Suprapubic skin (tissue), 4 donors: ENCODE results near the gene OR52K2. TPM values are rescaled to one million over a fixed set of nuclear protein-coding genes. Genes with fewer than 3 reads are reported as not detected.

ENCODE experiments used
- DNase-seq, 2 donors: peaks; one replicate each; pipeline ENCODE4 v3.0.0-alpha.2; 2019; ENCODE audit warnings: low spot score in 2 of 2
- H3K27ac ChIP-seq: fragments of 200-600 bp; sonication (generic); one replicate; pipeline ENCODE4 v1.5.1; 2019
- H3K27me3 ChIP-seq: fragments of 200-600 bp; sonication (generic); one replicate; pipeline ENCODE4 v1.5.1; 2019
- H3K36me3 ChIP-seq: fragments of 200-600 bp; sonication (generic); one replicate; pipeline ENCODE4 v1.5.1; 2019
- H3K4me1 ChIP-seq: fragments of 200-600 bp; sonication (generic); one replicate; pipeline ENCODE4 v1.5.1; 2019
- H3K4me3 ChIP-seq: fragments of 200-600 bp; sonication (generic); one replicate; pipeline ENCODE4 v1.5.1; 2019; ENCODE audit warnings: mild to moderate bottlenecking
- H3K9me3 ChIP-seq: fragments of 200-600 bp; sonication (generic); one replicate; pipeline ENCODE4 v1.5.1; 2019
- EP300 ChIP-seq: sonication (generic); formaldehyde crosslinking; IDR thresholded peaks from one replicate; pipeline ENCODE4 v1.6.1; 2017; ENCODE audit warnings: antibody characterized with exemption
- POLR2A ChIP-seq, 2 donors: fragments of 450-650 bp; IDR thresholded peaks; one replicate each; pipeline ENCODE4 v1.6.1; 2017; ENCODE audit warnings: antibody characterized with exemption in 2 of 2, mild to moderate bottlenecking in 2 of 2, moderate library complexity in 2 of 2
- POLR2AphosphoS5 ChIP-seq, 3 donors: sonication (generic); formaldehyde crosslinking; IDR thresholded peaks; one replicate each; pipeline ENCODE4 v1.6.1; 2017; ENCODE audit warnings: antibody characterized with exemption in 3 of 3
- WGBS: methylation state at CpG from one replicate; pipeline ENCODE4 v1.1.5; 2018; 5-methylcytosine and 5-hydroxymethylcytosine counted together
- total RNA-seq, 4 donors: library from RNA; depleted of rRNA; stranded (reverse); fragments of >200 nt; gene quantifications; one replicate each; pipeline ENCODE4 v1.1.0, GENCODE V29; 2016
- TF ChIP-seq, protein P1 (sequence below), 2 donors: fragments of 200-600 bp in 1 of 2; fragments of 450-650 bp in 1 of 2; sonication (generic) in 1 of 2; IDR thresholded peaks; one replicate each; pipeline ENCODE4 v1.5.1; 2016 to 2019; ENCODE audit warnings: antibody characterized with exemption in 2 of 2, mild to moderate bottlenecking in 1 of 2, moderate library complexity in 1 of 2

The OR52K2 gene
- total RNA-seq, 4 donors from 2014 or later, result not detected

- H3K27ac ChIP-seq, result no peak overlapping the region
- DNase-seq, result no peak
- TF ChIP-seq, protein P1, sequence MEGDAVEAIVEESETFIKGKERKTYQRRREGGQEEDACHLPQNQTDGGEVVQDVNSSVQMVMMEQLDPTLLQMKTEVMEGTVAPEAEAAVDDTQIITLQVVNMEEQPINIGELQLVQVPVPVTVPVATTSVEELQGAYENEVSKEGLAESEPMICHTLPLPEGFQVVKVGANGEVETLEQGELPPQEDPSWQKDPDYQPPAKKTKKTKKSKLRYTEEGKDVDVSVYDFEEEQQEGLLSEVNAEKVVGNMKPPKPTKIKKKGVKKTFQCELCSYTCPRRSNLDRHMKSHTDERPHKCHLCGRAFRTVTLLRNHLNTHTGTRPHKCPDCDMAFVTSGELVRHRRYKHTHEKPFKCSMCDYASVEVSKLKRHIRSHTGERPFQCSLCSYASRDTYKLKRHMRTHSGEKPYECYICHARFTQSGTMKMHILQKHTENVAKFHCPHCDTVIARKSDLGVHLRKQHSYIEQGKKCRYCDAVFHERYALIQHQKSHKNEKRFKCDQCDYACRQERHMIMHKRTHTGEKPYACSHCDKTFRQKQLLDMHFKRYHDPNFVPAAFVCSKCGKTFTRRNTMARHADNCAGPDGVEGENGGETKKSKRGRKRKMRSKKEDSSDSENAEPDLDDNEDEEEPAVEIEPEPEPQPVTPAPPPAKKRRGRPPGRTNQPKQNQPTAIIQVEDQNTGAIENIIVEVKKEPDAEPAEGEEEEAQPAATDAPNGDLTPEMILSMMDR (IDR thresholded peaks at IDR 0.05), result no peak
- TF ChIP-seq POLR2AphosphoS5 (IDR thresholded peaks at IDR 0.05), result no peak
- no peak for TF ChIP-seq POLR2A (IDR thresholded peaks at IDR 0.05)
- TF ChIP-seq EP300, result no peak
- no peak overlapping the region for H3K4me3 ChIP-seq
- H3K36me3 ChIP-seq, result no peaks in the 10 kb centered on the region
- no peaks in the 10 kb centered on the region for H3K27me3 ChIP-seq
- H3K9me3 ChIP-seq, result no peaks in the 10 kb centered on the region
- WGBS, result 57% methylated on average over 1 of the region's 1 CpG
- H3K4me1 ChIP-seq, result no peaks in the 10 kb centered on the region
Measured at GRCh38 chr11:4465407-4465806, 16.3 kb downstream of the OR52K2 start.

- H3K4me1 ChIP-seq, result no peaks in the 10 kb centered on the region
- H3K4me3 ChIP-seq, result no peak overlapping the region
- WGBS, result 52% methylated on average over 4 of the region's 5 CpGs
- TF ChIP-seq EP300 (no peak), POLR2AphosphoS5 (IDR thresholded peaks at IDR 0.05) (no peak), POLR2A (IDR thresholded peaks at IDR 0.05) (no peak)
- TF ChIP-seq, protein P1 (IDR thresholded peaks at IDR 0.05), result no peak
- H3K9me3 ChIP-seq, result no peaks in the 10 kb centered on the region
- no peaks in the 10 kb centered on the region for H3K27me3 ChIP-seq
- H3K27ac ChIP-seq, result no peak overlapping the region
- no peak for DNase-seq
- H3K36me3 ChIP-seq, result no peaks in the 10 kb centered on the region
Measured at GRCh38 chr11:4466131-4466870, 17.2 kb downstream of the OR52K2 start.

- DNase-seq, result no peak
- no peaks in the 10 kb centered on the region for H3K9me3 ChIP-seq
- H3K4me1 ChIP-seq, result no peaks in the 10 kb centered on the region
- no peaks in the 10 kb centered on the region for H3K36me3 ChIP-seq
- no peak overlapping the region for H3K27ac ChIP-seq
- no peak for TF ChIP-seq POLR2A (IDR thresholded peaks at IDR 0.05)
- TF ChIP-seq, protein P1 (IDR thresholded peaks at IDR 0.05), result no peak
- TF ChIP-seq POLR2AphosphoS5 (IDR thresholded peaks at IDR 0.05), result no peak
- no peak overlapping the region for H3K4me3 ChIP-seq
- H3K27me3 ChIP-seq, result no peaks in the 10 kb centered on the region
Measured at GRCh38 chr11:4466871-4467442, 17.9 kb downstream of the OR52K2 start.

- no peaks in the 10 kb centered on the region for H3K36me3 ChIP-seq
- WGBS, result 81% methylated on average over 3 of the region's 3 CpGs
Measured at GRCh38 chr11:4467811-4468606, 18.9 kb downstream of the OR52K2 start.

More at GRCh38 chr11:4467811-4468606, 18.9 kb downstream of the OR52K2 start:
- Histone ChIP-seq H3K4me1 (no peaks in the 10 kb centered on the region), H3K4me3 (no peak overlapping the region), H3K9me3 (no peaks in the 10 kb centered on the region), H3K27ac (no peak overlapping the region), H3K27me3 (no peaks in the 10 kb centered on the region)
- TF ChIP-seq EP300, result no peak
- no peak for TF ChIP-seq POLR2A (IDR thresholded peaks at IDR 0.05)
- TF ChIP-seq, protein P1 (IDR thresholded peaks at IDR 0.05), result no peak
- TF ChIP-seq POLR2AphosphoS5 (IDR thresholded peaks at IDR 0.05), result no peak
- no peak for DNase-seq
